GM12873 (cell line): Measurements from ENCODE around the gene CCL17.
A peak's percentile ranks its signal among the peaks of the same experiment; 100 is the strongest.

Source experiments
- CTCF ChIP-seq: IDR thresholded peaks from 2 replicates; pipeline ENCODE4 v1.5.1; 2012; ENCODE audit warnings: low read depth, mild to moderate bottlenecking, moderate library complexity, low read length, control low read depth; ENCODE audit not compliant: insufficient read depth; ENCODE audit errors: missing control alignments

Gene CCL17

GRCh38 chr16:57419506-57419905 lies 14.9 kb downstream of the CCL17 start:
- no peak for TF ChIP-seq CTCF

- TF ChIP-seq CTCF, result peak; percentile 59
Observed at GRCh38 chr16:57422026-57422944, 17.7 kb downstream of the CCL17 start.

- no peak for TF ChIP-seq CTCF
Observed at GRCh38 chr16:57423152-57423551, 18.6 kb downstream of the CCL17 start.

GRCh38 chr16:57424583-57424982 lies 20.0 kb downstream of the CCL17 start:
- TF ChIP-seq CTCF, result no peak

GRCh38 chr16:57426356-57426755 lies 21.8 kb downstream of the CCL17 start:
- TF ChIP-seq CTCF, result no peak

- TF ChIP-seq CTCF, result no peak
Observed at GRCh38 chr16:57427307-57427706, 22.7 kb downstream of the CCL17 start.

- TF ChIP-seq CTCF, result no peak
Observed at GRCh38 chr16:57427824-57428223, 23.3 kb downstream of the CCL17 start.
